Ureter (tissue), 1 donor: ENCODE data around the gene BBLN. TPM values are rescaled to one million over a fixed set of nuclear protein-coding genes. Genes with fewer than 3 reads are reported as not detected.

Experiments used
- DNase-seq: peaks from one replicate; pipeline ENCODE4 v3.0.0-alpha.2; 2020; ENCODE audit warnings: low spot score
- total RNA-seq: library from RNA; stranded (reverse); gene quantifications from one replicate; pipeline ENCODE4 v1.2.4, GENCODE V29; 2023
- donor health status: DM: yes; HTN: yes; CAD: no.

BBLN gene
- total RNA-seq, 1 donor from 2014 or later: 179 TPM

DNA sequence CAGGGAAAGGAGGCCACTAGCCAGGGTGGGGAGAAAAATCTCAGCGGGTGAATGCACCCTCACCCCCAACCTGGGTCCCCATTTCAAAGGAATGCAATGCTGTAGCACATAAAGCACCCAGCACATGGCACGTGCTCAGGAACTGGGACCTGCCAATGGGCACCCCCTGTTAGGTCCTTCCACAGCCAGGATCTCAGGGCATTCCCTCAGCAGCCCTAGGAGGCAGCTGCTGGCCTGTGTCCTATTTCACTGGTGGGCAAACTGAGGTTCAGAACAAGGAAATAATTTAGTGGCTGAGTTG is 51.9 kb downstream of the BBLN start:
- DNase-seq: no peak

Other genes with a start within 250 kb of the BBLN start
- 25.8 TPM for gene ST6GALNAC4, start 243.2 kb upstream of the BBLN start, total RNA-seq
- gene PIP5KL1, start 229.5 kb upstream of the BBLN start, total RNA-seq: 3.3 TPM
- 41.1 TPM for gene DPM2, start 222.4 kb upstream of the BBLN start, total RNA-seq
- gene EEIG1, start 179.3 kb upstream of the BBLN start, total RNA-seq: 99.6 TPM
- gene NAIF1, start 92.9 kb upstream of the BBLN start, total RNA-seq: 6.9 TPM
- 21.7 TPM for gene SLC25A25, start 92.0 kb upstream of the BBLN start, total RNA-seq
- gene PTGES2, start 32.5 kb upstream of the BBLN start, total RNA-seq: 87.8 TPM
- 143 TPM for gene LCN2, start 10.8 kb upstream of the BBLN start, total RNA-seq
- gene CIZ1, start 31.3 kb downstream of the BBLN start, total RNA-seq: 134 TPM
- 31.4 TPM for gene DNM1, start 43.1 kb downstream of the BBLN start, total RNA-seq
- 125 TPM for gene GOLGA2, start 115.7 kb downstream of the BBLN start, total RNA-seq
- gene SWI5, start 116.0 kb downstream of the BBLN start, total RNA-seq: 21.9 TPM
- 32.7 TPM for gene TRUB2, start 162.2 kb downstream of the BBLN start, total RNA-seq
- 91.8 TPM for gene COQ4, start 162.6 kb downstream of the BBLN start, total RNA-seq
- 37.1 TPM for gene SLC27A4, start 180.3 kb downstream of the BBLN start, total RNA-seq
- 57.7 TPM for gene URM1, start 211.1 kb downstream of the BBLN start, total RNA-seq